Stimulated activated CD4-positive, alpha-beta T cell treated with anti-CD3 and anti-CD28 coated beads, Interleukin-15, amount 100 ng/mL, for 1 hour (primary cell): Measurements from ENCODE around the gene ELOB.

Experiments used
- DNase-seq, 2 donors: peaks; one replicate each; pipeline ENCODE4 v3.0.0-alpha.2; 2020; ENCODE audit warnings: low read depth in 1 of 2, low spot score in 1 of 2

The ELOB gene

DNA sequence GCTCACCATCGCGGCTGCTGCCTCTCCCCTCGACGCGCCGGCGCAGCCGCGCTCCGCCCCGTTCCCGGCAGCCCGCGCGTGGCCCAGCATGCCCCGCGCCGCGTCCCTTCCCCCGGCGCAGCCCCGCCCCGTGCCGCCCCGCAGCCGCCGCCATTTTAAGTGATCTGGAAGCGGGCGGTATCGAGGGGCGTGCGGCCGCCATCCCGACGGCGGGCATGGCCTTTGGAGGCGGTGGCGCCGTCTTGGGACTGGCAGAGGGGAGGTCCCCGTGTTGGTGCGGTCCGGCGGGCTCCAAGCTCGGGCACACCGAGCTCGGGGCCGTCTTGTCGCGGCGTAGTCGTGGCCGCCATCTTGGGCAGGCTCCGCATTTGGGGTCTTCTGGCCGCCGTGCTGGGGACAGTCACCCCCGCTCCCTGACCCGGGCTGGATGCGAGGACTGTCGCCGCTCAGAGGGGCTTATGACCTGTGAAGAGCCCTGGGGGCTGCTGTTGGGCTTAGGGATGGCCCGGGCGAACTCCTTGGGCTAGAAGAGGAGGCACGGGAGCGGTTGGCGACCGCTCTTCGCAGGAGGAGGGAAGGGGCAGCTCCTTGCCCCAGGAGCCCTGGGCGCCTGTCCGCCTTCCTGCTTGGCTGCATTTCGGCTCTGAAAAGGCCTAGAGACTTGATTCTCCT lies at the start of gene ELOB:
Gene ELOB (minus strand): TSS at position 50 of the 672 bp plus-strand sequence. CDS start 41 bp downstream, at position 9.
- DNase-seq, result peak; percentile 81 to 88

DNA sequence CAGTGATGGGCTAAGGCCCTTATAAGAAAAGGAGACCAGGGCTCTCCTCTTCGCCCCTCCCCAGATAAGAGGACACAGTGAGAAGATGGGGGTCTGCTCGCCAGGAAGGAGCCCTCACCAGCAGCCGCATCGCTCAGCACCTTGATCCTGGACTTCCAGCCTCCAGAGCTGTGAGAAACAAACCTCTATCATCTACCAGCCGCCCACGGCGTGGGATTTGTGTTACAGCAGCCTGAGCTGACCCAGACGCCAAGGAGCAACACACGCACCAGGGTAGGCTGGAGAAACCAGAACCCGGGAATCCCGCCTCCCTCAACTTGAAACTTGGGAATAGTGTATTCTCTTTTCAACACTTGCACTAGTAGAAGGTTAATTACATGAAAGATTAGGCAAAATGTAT lies 48.8 kb upstream of the ELOB start:
- no peak for DNase-seq

DNA sequence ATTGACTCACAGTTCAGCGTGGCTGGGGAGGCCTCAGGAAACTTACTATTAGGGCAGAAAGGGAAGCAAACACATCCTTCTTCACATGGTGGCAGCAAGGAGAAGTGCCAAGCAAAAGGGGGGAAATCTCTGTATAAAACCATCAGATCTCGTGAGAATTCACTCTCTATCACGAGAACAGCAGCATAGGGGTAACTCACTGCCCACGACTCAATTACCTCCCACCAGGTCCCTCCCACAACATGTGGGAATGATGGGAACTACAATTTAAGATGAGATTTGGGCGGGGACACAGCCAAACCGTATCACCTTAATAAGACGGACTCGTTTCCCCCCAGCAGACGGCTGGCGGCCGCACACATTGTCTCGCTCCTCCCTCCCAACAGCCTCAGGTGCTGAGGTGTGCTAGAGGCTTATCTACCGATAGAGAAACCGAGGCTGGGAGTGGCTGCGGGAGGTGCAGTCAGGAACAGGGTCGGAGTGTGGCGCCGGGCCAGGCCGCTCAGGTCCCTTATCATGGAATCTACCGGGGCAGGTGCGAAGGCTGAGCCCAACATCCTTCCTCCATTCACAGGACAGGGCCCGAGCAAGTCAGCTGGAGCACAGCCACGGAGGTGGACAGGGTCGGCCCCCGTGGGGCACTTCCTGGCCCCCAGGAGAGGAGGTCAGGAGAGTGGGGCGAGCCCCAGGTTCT lies 48.1 kb upstream of the ELOB start:
- no peak for DNase-seq

GRCh38 chr16:2824626-2825025 lies 47.5 kb upstream of the ELOB start:
- DNase-seq, result no peak

DNA sequence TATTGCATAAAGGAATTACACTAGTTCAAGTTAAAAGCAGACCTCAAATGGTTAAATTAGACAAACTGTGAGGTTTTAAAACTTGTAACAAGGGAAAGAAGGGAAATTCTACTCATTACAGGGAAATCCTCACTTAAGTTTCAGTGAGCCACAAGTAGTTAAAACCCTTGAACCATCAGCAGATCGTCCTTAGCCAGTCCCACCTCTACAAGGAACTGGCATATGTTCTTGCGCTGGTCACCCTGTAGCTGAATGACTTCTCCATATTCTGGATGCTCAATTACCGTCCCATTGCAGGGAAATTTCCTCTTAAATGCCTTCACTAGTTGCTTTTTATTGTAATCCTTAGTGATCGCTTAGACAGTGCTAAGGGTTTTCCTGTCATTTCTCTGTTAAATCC lies 45.4 kb upstream of the ELOB start:
- DNase-seq, result no peak

- DNase-seq, result no peak
These were observed 45.0 kb upstream of the ELOB start for GRCh38 chr16:2822158-2822495.

DNA sequence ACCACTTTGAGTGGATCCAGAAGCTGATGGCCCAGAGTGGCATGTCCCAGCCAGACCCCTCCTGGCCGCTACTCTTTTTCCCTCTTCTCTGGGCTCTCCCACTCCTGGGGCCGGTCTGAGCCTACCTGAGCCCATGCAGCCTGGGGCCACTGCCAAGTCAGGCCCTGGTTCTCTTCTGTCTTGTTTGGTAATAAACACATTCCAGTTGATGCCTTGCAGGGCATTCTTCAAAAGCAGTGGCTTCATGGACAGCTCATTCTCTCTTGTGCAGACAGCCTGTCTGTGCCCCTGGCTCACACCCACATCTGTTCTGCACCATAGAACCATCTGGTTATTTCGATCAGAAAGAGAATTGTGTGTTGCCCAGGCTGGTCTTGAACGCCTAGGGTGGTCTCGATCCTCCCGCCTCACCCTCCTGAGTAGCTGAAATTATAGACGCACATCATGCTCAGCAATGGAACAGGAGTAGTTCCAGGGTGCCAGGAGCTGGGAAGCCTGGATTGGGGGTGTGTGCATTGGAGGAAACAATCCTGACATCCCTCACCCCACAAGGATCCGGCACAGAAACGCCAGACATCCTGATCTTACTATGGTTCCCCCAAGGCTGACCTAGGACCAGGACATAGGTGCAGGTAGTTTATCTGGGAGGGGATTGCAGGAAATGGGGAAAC lies 44.5 kb upstream of the ELOB start:
- DNase-seq, result no peak

GRCh38 chr16:2820836-2821486 lies 43.9 kb upstream of the ELOB start:
- no peak for DNase-seq

- no peak for DNase-seq
These were observed 43.1 kb upstream of the ELOB start for GRCh38 chr16:2819939-2820835.

GRCh38 chr16:2819179-2819938 lies 42.3 kb upstream of the ELOB start:
- no peak for DNase-seq

- DNase-seq, result no peak
These were observed 41.3 kb upstream of the ELOB start for GRCh38 chr16:2818272-2818876.

DNA sequence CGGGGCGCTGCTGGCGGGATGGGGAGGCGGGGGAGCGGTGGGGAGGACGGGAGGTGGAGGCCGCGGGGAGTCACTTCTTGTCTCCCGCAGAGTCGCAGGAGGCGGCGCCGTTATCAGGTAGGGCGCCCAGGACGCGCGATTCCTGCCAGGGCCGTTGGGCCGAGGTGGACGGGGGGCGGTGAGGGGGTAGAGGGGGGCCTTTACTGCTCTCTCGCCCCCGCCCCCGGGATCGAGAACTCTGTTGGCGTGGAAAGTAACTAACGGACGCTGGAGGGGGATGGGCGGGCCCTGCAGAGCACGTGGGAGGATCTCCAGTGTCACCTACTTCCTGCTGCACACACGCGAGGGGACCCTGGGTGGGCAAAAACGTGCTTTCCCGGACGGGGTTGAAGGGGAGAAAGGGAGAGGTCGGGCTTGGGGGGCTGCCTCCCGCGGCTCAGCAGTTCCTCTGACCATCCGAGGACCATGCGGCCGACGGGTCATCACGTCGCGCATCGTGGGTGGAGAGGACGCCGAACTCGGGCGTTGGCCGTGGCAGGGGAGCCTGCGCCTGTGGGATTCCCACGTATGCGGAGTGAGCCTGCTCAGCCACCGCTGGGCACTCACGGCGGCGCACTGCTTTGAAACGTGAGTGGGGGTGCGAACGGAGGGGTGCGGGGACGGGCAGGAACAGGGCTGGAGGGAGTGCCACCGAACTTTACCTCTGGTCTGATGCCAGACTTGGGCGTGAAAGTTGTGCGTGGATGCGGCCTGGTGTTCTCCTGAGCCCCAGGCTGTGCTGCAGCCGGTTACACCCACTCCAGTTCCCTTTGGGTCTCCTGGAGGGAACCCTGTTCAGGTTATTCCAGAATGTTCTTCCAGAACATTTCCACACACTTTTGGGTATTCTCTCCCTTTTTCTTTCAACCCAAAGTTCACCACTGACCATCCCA lies 40.5 kb upstream of the ELOB start:
- no peak for DNase-seq

- peak in 1 of 2 donors; percentile 28 for DNase-seq
These were observed 39.8 kb upstream of the ELOB start, which contains the start of gene PRSS21 for GRCh38 chr16:2816751-2817339. PRSS21 (plus strand) TSS chr16:2817237; CDS start chr16:2817269, 32 bp downstream.

- no peak for DNase-seq
These were observed 38.3 kb upstream of the ELOB start for GRCh38 chr16:2815299-2815771.

GRCh38 chr16:2814551-2815298 lies 37.6 kb upstream of the ELOB start:
- no peak for DNase-seq

- no peak for DNase-seq
These were observed 36.7 kb upstream of the ELOB start for GRCh38 chr16:2813771-2814221.
